SK-N-SH (cell line): ENCODE data around the gene PIK3R5. TPM values are rescaled to one million over a fixed set of nuclear protein-coding genes. Genes with fewer than 3 reads are reported as not detected.

Experiments
- CTCF ChIA-PET: fragments of 300-600, 350-600 bp; formaldehyde crosslinking; extraction: SDS; loops from one replicate; lab custom pipeline; 2021; lab: Yijun Ruan, JAX
- POLR2A ChIA-PET: fragments of 350-600 bp; sonication (Branson Sonifier 250); formaldehyde crosslinking; extraction: SDS; loops from one replicate; lab custom pipeline; 2020; ENCODE audit warnings: antibody characterized with exemption, inconsistent platforms; lab: Yijun Ruan, JAX
- DNase-seq: peaks from one replicate; pipeline ENCODE4 v3.0.0; 2012
- H2AFZ ChIP-seq: fragments of 200-600 bp; sonication (generic); 2 replicates; pipeline ENCODE4 v1.8.1; 2016; ENCODE audit warnings: antibody characterized with exemption, mild to moderate bottlenecking, low read depth
- H3F3A ChIP-seq: fragments of 200-600 bp; sonication (generic); replicated peaks from 2 replicates; pipeline ENCODE3; 2016; ENCODE audit warnings: antibody characterized with exemption, mild to moderate bottlenecking; ENCODE audit not compliant: insufficient read depth
- H3K27ac ChIP-seq, 2 experiments: fragments of 200-500 bp in 1 of 2; fragments of 200-600 bp in 1 of 2; sonication (Bioruptor generic) in 1 of 2; sonication (generic), shearing (Covaris generic) in 1 of 2; 2 replicates each; pipeline versions ENCODE4 v1.5.1 to v1.6.1; 2014 to 2016; ENCODE audit warnings: low read depth in 2 of 2, inconsistent platforms in 1 of 2, low read length in 1 of 2, mild to moderate bottlenecking in 1 of 2, mixed read lengths in 1 of 2
- H3K27me3 ChIP-seq: fragments of 200-600 bp; sonication (generic), shearing (Covaris generic); 2 replicates; pipeline ENCODE4 v1.6.1; 2016; ENCODE audit warnings: mixed run types; ENCODE audit not compliant: insufficient read depth
- H3K36me3 ChIP-seq, 2 experiments: fragments of 200-500 bp in 1 of 2; fragments of 200-600 bp in 1 of 2; sonication (Bioruptor generic) in 1 of 2; sonication (generic) in 1 of 2; replicated peaks in 1 of 2; 2 replicates each; pipeline versions ENCODE3 to v1.5.1; 2014 to 2016; ENCODE audit warnings: low read length in 1 of 2, mild to moderate bottlenecking in 1 of 2; ENCODE audit not compliant: insufficient read depth in 2 of 2, control insufficient read depth in 1 of 2
- H3K4me1 ChIP-seq, 2 experiments: fragments of 200-500 bp in 1 of 2; fragments of 200-600 bp in 1 of 2; sonication (Bioruptor generic) in 1 of 2; sonication (generic), shearing (Covaris generic) in 1 of 2; 2 replicates each; pipeline versions ENCODE4 v1.5.1 to v1.6.1; 2014 to 2016; ENCODE audit warnings: low read depth in 1 of 2, low read length in 1 of 2, mixed run types in 1 of 2; ENCODE audit not compliant: insufficient read depth in 2 of 2, control insufficient read depth in 1 of 2
- H3K4me2 ChIP-seq: fragments of 200-600 bp; sonication (generic), shearing (Covaris generic); 2 replicates; pipeline ENCODE4 v1.6.1; 2017; ENCODE audit warnings: mixed run types
- H3K4me3 ChIP-seq, 2 experiments: fragments of 200-500 bp in 1 of 2; fragments of 200-600 bp in 1 of 2; sonication (Bioruptor generic) in 1 of 2; sonication (generic), shearing (Covaris generic) in 1 of 2; 2 replicates each; pipeline versions ENCODE4 v1.5.1 to v1.8.1; 2014 to 2016; ENCODE audit warnings: low read depth in 2 of 2, inconsistent platforms in 1 of 2, low read length in 1 of 2, mild to moderate bottlenecking in 1 of 2, mixed read lengths in 1 of 2, moderate library complexity in 1 of 2
- H3K79me2 ChIP-seq: fragments of 200-600 bp; sonication (generic); 2 replicates; pipeline ENCODE4 v1.8.1; 2017; ENCODE audit warnings: mild to moderate bottlenecking; ENCODE audit not compliant: insufficient read depth
- H3K9ac ChIP-seq: fragments of 200-600 bp; sonication (generic); 2 replicates; pipeline ENCODE4 v1.6.1; 2017; ENCODE audit warnings: mixed run types
- H3K9me2 ChIP-seq: fragments of 200-600 bp; sonication (generic); 2 replicates; pipeline ENCODE4 v1.6.1; 2017; ENCODE audit warnings: mixed run types
- H3K9me3 ChIP-seq: fragments of 200-600 bp; sonication (generic); 2 replicates; pipeline ENCODE4 v1.6.1; 2017; ENCODE audit warnings: mixed run types, mild to moderate bottlenecking, moderate library complexity
- H4K20me1 ChIP-seq: fragments of 200-600 bp; sonication (generic); 2 replicates; pipeline ENCODE4 v1.6.1; 2017; ENCODE audit warnings: mild to moderate bottlenecking, mixed run types; ENCODE audit not compliant: insufficient read depth
- ELF1 ChIP-seq: IDR thresholded peaks from 2 replicates; pipeline ENCODE4 v1.4.0; 2012
- EZH2phosphoT487 ChIP-seq: fragments of 200-600 bp; sonication (generic); IDR thresholded peaks from 2 replicates; pipeline ENCODE4 v1.6.1; 2017; ENCODE audit warnings: low read depth, mixed run types, mild to moderate bottlenecking, antibody characterized with exemption, moderate library complexity, borderline replicate concordance
- FOSL2 ChIP-seq: IDR thresholded peaks from 2 replicates; pipeline ENCODE4 v1.4.0; 2012; ENCODE audit warnings: low read depth, mild to moderate bottlenecking, moderate library complexity, borderline replicate concordance
- GATA2 ChIP-seq: sonication (generic); formaldehyde crosslinking; IDR thresholded peaks from 2 replicates; pipeline ENCODE4 v1.5.0; 2020; ENCODE audit warnings: mild to moderate bottlenecking, missing genetic modification reagents
- JUND ChIP-seq: IDR thresholded peaks from 2 replicates; pipeline ENCODE4 v1.4.0; 2012
- MEF2A ChIP-seq: IDR thresholded peaks from 2 replicates; pipeline ENCODE4 v1.4.0; 2012; ENCODE audit warnings: low read depth, borderline replicate concordance
- MXI1 ChIP-seq: IDR thresholded peaks from 2 replicates; pipeline ENCODE4 v1.6.1; 2012; ENCODE audit warnings: mild to moderate bottlenecking, low read depth, low read length, improper control_type of control experiment
- POLR2AphosphoS5 ChIP-seq: IDR thresholded peaks from 2 replicates; pipeline ENCODE4 v1.6.1; 2012; ENCODE audit warnings: low read depth, low read length
- RCOR1 ChIP-seq: fragments of 150-350 bp; IDR thresholded peaks from 2 replicates; pipeline ENCODE4 v1.6.1; 2017; ENCODE audit warnings: antibody characterized with exemption, low read length
- REST ChIP-seq: IDR thresholded peaks from 2 replicates; pipeline ENCODE4 v1.6.1; 2012; ENCODE audit warnings: mild to moderate bottlenecking, low read depth, low read length, moderate library complexity
- RXRA ChIP-seq: IDR thresholded peaks from 2 replicates; pipeline ENCODE4 v1.4.0; 2012; ENCODE audit warnings: low read depth, mild to moderate bottlenecking, borderline replicate concordance
- SIN3A ChIP-seq: IDR thresholded peaks from 2 replicates; pipeline ENCODE4 v1.6.1; 2012; ENCODE audit warnings: low read depth, mild to moderate bottlenecking, low read length, moderate library complexity, borderline replicate concordance
- SMC3 ChIP-seq: IDR thresholded peaks from 2 replicates; pipeline ENCODE4 v1.6.1; 2012; ENCODE audit warnings: low read depth, low read length, improper control_type of control experiment
- TCF12 ChIP-seq: IDR thresholded peaks from 2 replicates; pipeline ENCODE4 v1.4.0; 2012
- YY1 ChIP-seq: IDR thresholded peaks from 2 replicates; pipeline ENCODE4 v1.4.0; 2012; ENCODE audit warnings: low read depth, mild to moderate bottlenecking
- ZBTB33 ChIP-seq: IDR thresholded peaks from 2 replicates; pipeline ENCODE4 v1.4.0; 2012; ENCODE audit warnings: low read depth, borderline replicate concordance
- WGBS: methylation state at CpG from one replicate; pipeline ENCODE4 v1.1.6; 2017; ENCODE audit warnings: low lambda C conversion rate; 5-methylcytosine and 5-hydroxymethylcytosine counted together
- polyA plus RNA-seq, 3 experiments: library from polyadenylated mRNA; depleted of rRNA; stranded (reverse); fragments of >200 nt; gene quantifications; 2 replicates each; pipeline ENCODE4 v1.2.3, GENCODE V29; 2012
- TF ChIP-seq, protein P1 (sequence below): IDR thresholded peaks from 2 replicates; pipeline ENCODE4 v1.4.0; 2012; ENCODE audit warnings: low read depth, borderline replicate concordance
- TF ChIP-seq, protein P2 (sequence below): fragments of 150-350 bp; IDR thresholded peaks from 2 replicates; pipeline ENCODE4 v1.6.1; 2017; ENCODE audit warnings: antibody characterized with exemption, low read length, low read depth, borderline replicate concordance

The PIK3R5 gene
- polyA plus RNA-seq, 1 of the 3 experiments (the other 2 are of a cell fraction): not detected

- H3K27ac ChIP-seq: no peak overlapping the region
- no peaks in the 10 kb centered on the region for H3F3A ChIP-seq
- no peak for TF ChIP-seq ELF1
- TF ChIP-seq JUND: no peak
- TF ChIP-seq RCOR1: no peak
- no peak for TF ChIP-seq FOSL2
- no peak for TF ChIP-seq MXI1
- TF ChIP-seq SIN3A: no peak
- no peak for TF ChIP-seq SMC3
- no peak for TF ChIP-seq TCF12
- TF ChIP-seq ZBTB33: no peak
- TF ChIP-seq, protein P1, sequence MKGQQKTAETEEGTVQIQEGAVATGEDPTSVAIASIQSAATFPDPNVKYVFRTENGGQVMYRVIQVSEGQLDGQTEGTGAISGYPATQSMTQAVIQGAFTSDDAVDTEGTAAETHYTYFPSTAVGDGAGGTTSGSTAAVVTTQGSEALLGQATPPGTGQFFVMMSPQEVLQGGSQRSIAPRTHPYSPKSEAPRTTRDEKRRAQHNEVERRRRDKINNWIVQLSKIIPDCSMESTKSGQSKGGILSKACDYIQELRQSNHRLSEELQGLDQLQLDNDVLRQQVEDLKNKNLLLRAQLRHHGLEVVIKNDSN: no peak
- TF ChIP-seq POLR2AphosphoS5: no peak
- no peak for TF ChIP-seq YY1
- ChIA-PET CTCF (interaction anchor here (1.0 kb wide), 1 partner anchor 23 kb away, joined by 3 read pairs; no protein-coding TSS in a partner anchor), POLR2A (no interaction called here)
- WGBS: 26% methylated on average over 9 of the region's 9 CpGs
- no peak overlapping the region for H3K4me3 ChIP-seq
- H3K27me3 ChIP-seq: no peaks in the 10 kb centered on the region
- H3K79me2 ChIP-seq: no peaks in the 10 kb centered on the region
- no peaks in the 10 kb centered on the region for H4K20me1 ChIP-seq
- no peaks in the 10 kb centered on the region for H3K36me3 ChIP-seq
- no peak overlapping the region for H3K4me2 ChIP-seq
- DNase-seq: no peak
- no peaks in the 10 kb centered on the region for H3K4me1 ChIP-seq
- no peak overlapping the region for H3K9ac ChIP-seq
- H3K9me3 ChIP-seq: no peaks in the 10 kb centered on the region
- no peak overlapping the region for H2AFZ ChIP-seq
- H3K9me2 ChIP-seq: no peaks in the 10 kb centered on the region
These were observed 9.7 kb upstream of the PIK3R5 start for GRCh38 chr17:8975091-8975725.

- WGBS: 7% methylated on average over 2 of the region's 2 CpGs
- Histone ChIP-seq H3K27ac (no peak overlapping the region), H3K79me2 (no peaks in the 10 kb centered on the region), H3K36me3 (no peaks in the 10 kb centered on the region), H3K4me2 (no peak overlapping the region), H4K20me1 (no peaks in the 10 kb centered on the region), H3K9me2 (no peaks in the 10 kb centered on the region), H3K9me3 (no peaks in the 10 kb centered on the region), H3K27me3 (peaks cover 17% of the 10 kb centered on the region; the same call in 1 of the 2 replicates), H3K4me1 (no peaks in the 10 kb centered on the region), H3F3A (no peaks in the 10 kb centered on the region), H2AFZ (no peak overlapping the region), H3K9ac (no peak overlapping the region), H3K4me3 (no peak overlapping the region)
- ChIA-PET POLR2A (no interaction called here), CTCF (interaction anchor here (0.6 kb wide), 1 partner anchor 1907 kb away, joined by 3 read pairs; no protein-coding TSS in a partner anchor)
- DNase-seq: no peak
- no peak for TF ChIP-seq ELF1
- TF ChIP-seq, protein P2, sequence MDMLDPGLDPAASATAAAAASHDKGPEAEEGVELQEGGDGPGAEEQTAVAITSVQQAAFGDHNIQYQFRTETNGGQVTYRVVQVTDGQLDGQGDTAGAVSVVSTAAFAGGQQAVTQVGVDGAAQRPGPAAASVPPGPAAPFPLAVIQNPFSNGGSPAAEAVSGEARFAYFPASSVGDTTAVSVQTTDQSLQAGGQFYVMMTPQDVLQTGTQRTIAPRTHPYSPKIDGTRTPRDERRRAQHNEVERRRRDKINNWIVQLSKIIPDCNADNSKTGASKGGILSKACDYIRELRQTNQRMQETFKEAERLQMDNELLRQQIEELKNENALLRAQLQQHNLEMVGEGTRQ: no peak
- TF ChIP-seq REST: no peak
- TF ChIP-seq MEF2A: no peak
- no peak for TF ChIP-seq GATA2 (CRISPR knock-in tag)
- no peak for TF ChIP-seq EZH2phosphoT487
- TF ChIP-seq, protein P1: no peak
- no peak for TF ChIP-seq TCF12
- TF ChIP-seq RXRA: no peak
- no peak for TF ChIP-seq SIN3A
- TF ChIP-seq RCOR1: no peak
These were observed 4.4 kb upstream of the PIK3R5 start for GRCh38 chr17:8969901-8970300.
